K562 (cell line): Measurements from ENCODE around the gene GLIPR1L1. TPM values are rescaled to one million over a fixed set of nuclear protein-coding genes. Genes with fewer than 3 reads are reported as not detected.

ENCODE experiments used
- ATAC-seq: fragments of 200-7000 bp; cut with Tn5 transposase; 3 replicates; pipeline ENCODE4 v1.9.1; 2020; ENCODE audit warnings: moderate library complexity
- BruUV-seq: library from RNA; stranded (reverse); fragments of 400-500 nt; replicated peaks from 2 replicates; lab custom pipeline; 2021; lab: Mats Ljungman, UMichigan
- CTCF ChIA-PET: fragments of 300-600 bp; formaldehyde crosslinking; extraction: SDS; loops from one replicate; lab custom pipeline; 2021; ENCODE audit warnings: low intra/inter-chr PET ratio; lab: Yijun Ruan, JAX
- POLR2A ChIA-PET: fragments of 300-600, 350-650 bp; sonication (Branson Sonifier 250); formaldehyde crosslinking; extraction: SDS; loops from one replicate; lab custom pipeline; 2021; ENCODE audit warnings: antibody characterized with exemption, inconsistent platforms; lab: Yijun Ruan, JAX
- DNase-seq, 4 experiments: peaks; one replicate each; pipeline versions ENCODE4 v3.0.0 to v3.0.0-alpha.2; 2011 to 2018; ENCODE audit warnings: low spot score in 3 of 4, mixed read lengths in 3 of 4; ENCODE audit errors: extremely low read depth in 1 of 4
- FAIRE-seq: peaks from 2 replicates; lab custom pipeline; 2011; peaks lifted over from hg19 to GRCh38; lab: Jason Lieb, UNC
- H2AFZ ChIP-seq: 2 replicates; pipeline ENCODE4 v1.6.0; 2011; ENCODE audit warnings: low read depth, low read length, control low read depth, inconsistent platforms
- H3K27ac ChIP-seq: fragments of 200-600 bp; 3 replicates; pipeline ENCODE4 v1.8.0; 2011; ENCODE audit warnings: low read depth, mild to moderate bottlenecking, control low read depth, inconsistent platforms, low read length, moderate library complexity, mixed read lengths; ENCODE audit errors: extremely low read depth
- H3K27me3 ChIP-seq, 2 experiments: fragments of 300-600 bp in 1 of 2; 2 replicates in 1 of 2; 3 replicates in 1 of 2; pipeline versions ENCODE4 v1.6.0 to v1.8.0; 2011; ENCODE audit warnings: inconsistent platforms in 2 of 2, low read length in 2 of 2, mild to moderate bottlenecking in 1 of 2, mixed read lengths in 1 of 2, moderate library complexity in 1 of 2; ENCODE audit not compliant: control insufficient read depth in 2 of 2, insufficient read depth in 2 of 2
- H3K36me3 ChIP-seq: fragments of 300-600 bp; 3 replicates; pipeline ENCODE4 v1.8.0; 2011; ENCODE audit warnings: mild to moderate bottlenecking, low read length, inconsistent platforms; ENCODE audit not compliant: control insufficient read depth, insufficient read depth
- H3K4me1 ChIP-seq, 2 experiments: fragments of 200-600 bp in 1 of 2; replicated peaks in 1 of 2; 2 replicates in 1 of 2; 3 replicates in 1 of 2; pipeline versions ENCODE4 v1.5.1 to v1.8.0; 2011; ENCODE audit warnings: inconsistent platforms in 2 of 2, low read length in 2 of 2, mild to moderate bottlenecking in 1 of 2, mixed read lengths in 1 of 2, moderate library complexity in 1 of 2; ENCODE audit not compliant: control insufficient read depth in 2 of 2, insufficient read depth in 2 of 2
- H3K4me2 ChIP-seq: 2 replicates; pipeline ENCODE4 v1.6.1; 2011; ENCODE audit warnings: low read length, control low read depth, inconsistent platforms, mixed read lengths; ENCODE audit not compliant: insufficient read depth
- H3K4me3 ChIP-seq: fragments of 200-600 bp; sonication (generic), shearing (Covaris generic); 2 replicates; pipeline ENCODE4 v1.5.1; 2016; ENCODE audit warnings: control low read depth, inconsistent platforms
- H3K79me2 ChIP-seq: fragments of 200-600 bp; 3 replicates; pipeline ENCODE4 v1.8.0; 2011; ENCODE audit warnings: low read length, inconsistent platforms; ENCODE audit not compliant: control insufficient read depth, insufficient read depth
- H3K9ac ChIP-seq, 2 experiments: 2 replicates each; pipeline versions ENCODE4 v1.6.0 to v1.6.1; 2011; ENCODE audit warnings: low read depth in 2 of 2, low read length in 2 of 2, control low read depth in 1 of 2, inconsistent platforms in 1 of 2, mild to moderate bottlenecking in 1 of 2, mixed read lengths in 1 of 2; ENCODE audit not compliant: insufficient read depth in 1 of 2
- H3K9me1 ChIP-seq: one replicate; pipeline ENCODE4 v1.6.0; 2011; ENCODE audit warnings: inconsistent platforms, mild to moderate bottlenecking, low read length, moderate library complexity; ENCODE audit not compliant: control insufficient read depth, insufficient read depth
- H3K9me3 ChIP-seq: replicated peaks from 2 replicates; pipeline ENCODE4 v1.5.1; 2011; ENCODE audit warnings: low read depth, low read length, inconsistent platforms; ENCODE audit not compliant: control insufficient read depth, insufficient read depth
- H4K20me1 ChIP-seq: replicated peaks from 2 replicates; pipeline ENCODE4 v1.6.1; 2011; ENCODE audit warnings: low read length, inconsistent platforms, mixed read lengths; ENCODE audit not compliant: control insufficient read depth, insufficient read depth
- HMG20B ChIP-seq: fragments of 250-450 bp; sonication (Bioruptor Pico); IDR thresholded peaks from 2 replicates; pipeline ENCODE4 v1.5.0; 2021; ENCODE audit warnings: mild to moderate bottlenecking
- KAT7 ChIP-seq: sonication (generic); formaldehyde crosslinking; IDR thresholded peaks from 2 replicates; pipeline ENCODE4 v1.8.0; 2022; ENCODE audit warnings: missing genetic modification reagents, mild to moderate bottlenecking, borderline replicate concordance
- MEIS2 ChIP-seq: fragments of 450-650 bp; IDR thresholded peaks from 2 replicates; pipeline ENCODE4 v1.6.1; 2014; ENCODE audit warnings: mild to moderate bottlenecking; ENCODE audit not compliant: partially characterized antibody
- PHTF2 ChIP-seq: fragments of 250-450 bp; sonication (Bioruptor Pico); IDR thresholded peaks from 2 replicates; pipeline ENCODE4 v1.5.0; 2021; ENCODE audit warnings: mild to moderate bottlenecking
- SETDB1 ChIP-seq: IDR thresholded peaks from one replicate; pipeline ENCODE4 v1.6.1; 2012; ENCODE audit warnings: low read length, control low read depth, inconsistent platforms
- ZNF785 ChIP-seq: fragments of 250-450 bp; sonication (Bioruptor Pico); IDR thresholded peaks from 2 replicates; pipeline ENCODE4 v1.4.0; 2020; ENCODE audit warnings: mild to moderate bottlenecking
- in situ Hi-C: fragments of 300-500 bp; cut with MboI; formaldehyde crosslinking; loops from 4 replicates; pipeline ENCODE4 v1.15.0; 2018; ENCODE audit warnings: inconsistent platforms, mixed read lengths
- intact Hi-C: fragments of 100-400 bp; cut with micrococcal nuclease; formaldehyde crosslinking; loops from 2 replicates; pipeline ENCODE4 v1.14.2; 2022
- polyA plus RNA-seq, 8 experiments: library from polyadenylated mRNA; depleted of rRNA in 4 of 8; stranded (reverse) in 5 of 8; unstranded in 3 of 8; fragments of >200 nt; fragmentation: Nextera tagmentation in 2 of 8; fragmentation: Illumina TruSeq in 1 of 8; extraction: Ambion mirVana in 2 of 8; extraction: Trizol in 1 of 8; gene quantifications; 2 replicates each; pipeline versions ENCODE4 v1.2.1 to v1.2.3, GENCODE V29; 2011 to 2014; ENCODE audit warnings: inconsistent platforms in 1 of 8, missing spikeins in 1 of 8
- total RNA-seq, 7 experiments: library from RNA; depleted of rRNA in 6 of 7; stranded (reverse); fragments of >200 nt in 6 of 7; fragmentation: Illumina TruSeq in 2 of 7; extraction: Trizol in 2 of 7; gene quantifications; 2 replicates each; pipeline versions ENCODE4 v1.2.1 to v1.2.3, GENCODE V29; 2011 to 2021; ENCODE audit warnings: low replicate concordance in 1 of 7
- TF ChIP-seq, protein P1 (sequence below): fragments of 450-650 bp; IDR thresholded peaks from 2 replicates; pipeline ENCODE4 v1.6.1; 2016; ENCODE audit warnings: borderline replicate concordance
- TF ChIP-seq, protein P2 (sequence below): sonication (generic); formaldehyde crosslinking; IDR thresholded peaks from 2 replicates; pipeline ENCODE4 v1.8.1; 2023; ENCODE audit warnings: mild to moderate bottlenecking, missing genetic modification reagents, moderate library complexity

The GLIPR1L1 gene
- total and polyA plus RNA-seq, 9 of the 15 experiments (the other 6 are each of a cell fraction or from before 2014, with no cell fraction given) = not detected

DNA sequence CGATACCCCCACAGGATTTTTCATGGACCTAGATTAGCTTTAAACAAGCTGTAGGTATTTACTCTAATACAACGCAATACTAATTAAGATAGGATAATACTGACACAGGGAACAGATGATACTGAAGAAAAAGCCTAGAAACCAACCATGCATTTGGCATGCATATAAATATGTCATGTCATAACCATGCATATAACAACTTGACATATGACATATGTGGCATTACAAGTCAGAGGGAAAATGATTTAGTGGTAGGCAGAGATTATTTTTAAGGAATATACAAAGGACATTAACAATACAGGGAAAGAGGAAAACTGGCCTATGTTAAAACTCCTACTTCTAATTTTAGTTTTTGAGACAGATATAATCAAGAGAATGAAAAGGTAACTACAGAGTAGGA, 32.2 kb upstream of the GLIPR1L1 start (continued):
- TF ChIP-seq PHTF2 (CRISPR knock-in tag) (no peak), SETDB1 (no peak)
- TF ChIP-seq, protein P1, sequence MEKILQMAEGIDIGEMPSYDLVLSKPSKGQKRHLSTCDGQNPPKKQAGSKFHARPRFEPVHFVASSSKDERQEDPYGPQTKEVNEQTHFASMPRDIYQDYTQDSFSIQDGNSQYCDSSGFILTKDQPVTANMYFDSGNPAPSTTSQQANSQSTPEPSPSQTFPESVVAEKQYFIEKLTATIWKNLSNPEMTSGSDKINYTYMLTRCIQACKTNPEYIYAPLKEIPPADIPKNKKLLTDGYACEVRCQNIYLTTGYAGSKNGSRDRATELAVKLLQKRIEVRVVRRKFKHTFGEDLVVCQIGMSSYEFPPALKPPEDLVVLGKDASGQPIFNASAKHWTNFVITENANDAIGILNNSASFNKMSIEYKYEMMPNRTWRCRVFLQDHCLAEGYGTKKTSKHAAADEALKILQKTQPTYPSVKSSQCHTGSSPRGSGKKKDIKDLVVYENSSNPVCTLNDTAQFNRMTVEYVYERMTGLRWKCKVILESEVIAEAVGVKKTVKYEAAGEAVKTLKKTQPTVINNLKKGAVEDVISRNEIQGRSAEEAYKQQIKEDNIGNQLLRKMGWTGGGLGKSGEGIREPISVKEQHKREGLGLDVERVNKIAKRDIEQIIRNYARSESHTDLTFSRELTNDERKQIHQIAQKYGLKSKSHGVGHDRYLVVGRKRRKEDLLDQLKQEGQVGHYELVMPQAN = no peak
- TF ChIP-seq, all 486 proteins: peak for 0

DNA sequence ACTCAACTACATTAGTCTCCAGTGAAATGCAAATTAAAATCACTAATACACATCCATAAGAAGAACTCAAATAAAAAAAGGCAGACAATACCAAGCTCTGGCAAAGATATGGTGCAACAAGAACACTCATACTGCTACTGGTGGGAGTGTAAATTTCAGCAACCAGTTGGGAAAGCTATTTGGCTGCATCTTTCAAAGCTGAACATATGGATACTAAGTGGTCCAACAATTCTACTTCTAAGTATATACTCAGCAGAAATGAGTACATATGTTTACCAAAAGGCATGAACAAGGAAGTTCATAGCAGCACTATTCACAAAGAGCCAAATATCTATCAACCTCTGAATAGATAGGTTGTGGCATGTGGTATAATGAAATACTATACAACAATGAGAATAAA, 31.7 kb upstream of the GLIPR1L1 start:
- Histone ChIP-seq H3K36me3 (no peaks in the 10 kb centered on the region), H4K20me1 (no peaks in the 10 kb centered on the region), H3K4me1 (peaks cover 0 to 7% of the 10 kb centered on the region in 2 experiments; a peak in 1 of 5 replicates), H3K4me2 (no peak overlapping the region), H3K9me1 (no peaks in the 10 kb centered on the region), H2AFZ (no peak overlapping the region), H3K27me3 (no peaks in the 10 kb centered on the region), H3K9ac (no peak overlapping the region), H3K79me2 (no peaks in the 10 kb centered on the region), H3K9me3 (no peaks in the 10 kb centered on the region), H3K4me3 (no peak overlapping the region), H3K27ac (no peak overlapping the region)
- CTCF ChIA-PET = no interaction called here
- intact Hi-C loops (no loop called here), in situ Hi-C loops (no loop called here)
- no peak for ATAC-seq
- POLR2A ChIA-PET = no interaction called here
- FAIRE-seq = no peak
- DNase-seq = no peak
- TF ChIP-seq ZNF785 (CRISPR knock-in tag) (no peak), HMG20B (CRISPR knock-in tag) (no peak), MEIS2 (no peak), KAT7 (CRISPR knock-in tag) (no peak)
- TF ChIP-seq, protein P2, sequence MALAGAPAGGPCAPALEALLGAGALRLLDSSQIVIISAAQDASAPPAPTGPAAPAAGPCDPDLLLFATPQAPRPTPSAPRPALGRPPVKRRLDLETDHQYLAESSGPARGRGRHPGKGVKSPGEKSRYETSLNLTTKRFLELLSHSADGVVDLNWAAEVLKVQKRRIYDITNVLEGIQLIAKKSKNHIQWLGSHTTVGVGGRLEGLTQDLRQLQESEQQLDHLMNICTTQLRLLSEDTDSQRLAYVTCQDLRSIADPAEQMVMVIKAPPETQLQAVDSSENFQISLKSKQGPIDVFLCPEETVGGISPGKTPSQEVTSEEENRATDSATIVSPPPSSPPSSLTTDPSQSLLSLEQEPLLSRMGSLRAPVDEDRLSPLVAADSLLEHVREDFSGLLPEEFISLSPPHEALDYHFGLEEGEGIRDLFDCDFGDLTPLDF (CRISPR knock-in tag) = no peak
- no TSS peak for BruUV-seq
